T-helper 1 cell (primary cell): ENCODE measurements around the gene KRT28.
A peak's percentile ranks its signal among the peaks of the same experiment; 100 is the strongest.

ENCODE experiments used
- DNase-seq, 5 donors: peaks; one replicate each; pipeline ENCODE4 v3.0.0-alpha.2; 2012 to 2020
- total RNA-seq, 4 donors: gene quantifications; one replicate each; lab custom pipeline; 2026; lab: John Stamatoyannopoulos, UW

Gene KRT28
- 0 reads per million in 4 donors for total RNA-seq

GRCh38 chr17:40799859-40800258 is at the start of gene KRT28:
Gene KRT28, minus strand, starts transcription at chr17:40799959. Its CDS starts 66 bp downstream, at chr17:40799893.
- no peak for DNase-seq

DNA sequence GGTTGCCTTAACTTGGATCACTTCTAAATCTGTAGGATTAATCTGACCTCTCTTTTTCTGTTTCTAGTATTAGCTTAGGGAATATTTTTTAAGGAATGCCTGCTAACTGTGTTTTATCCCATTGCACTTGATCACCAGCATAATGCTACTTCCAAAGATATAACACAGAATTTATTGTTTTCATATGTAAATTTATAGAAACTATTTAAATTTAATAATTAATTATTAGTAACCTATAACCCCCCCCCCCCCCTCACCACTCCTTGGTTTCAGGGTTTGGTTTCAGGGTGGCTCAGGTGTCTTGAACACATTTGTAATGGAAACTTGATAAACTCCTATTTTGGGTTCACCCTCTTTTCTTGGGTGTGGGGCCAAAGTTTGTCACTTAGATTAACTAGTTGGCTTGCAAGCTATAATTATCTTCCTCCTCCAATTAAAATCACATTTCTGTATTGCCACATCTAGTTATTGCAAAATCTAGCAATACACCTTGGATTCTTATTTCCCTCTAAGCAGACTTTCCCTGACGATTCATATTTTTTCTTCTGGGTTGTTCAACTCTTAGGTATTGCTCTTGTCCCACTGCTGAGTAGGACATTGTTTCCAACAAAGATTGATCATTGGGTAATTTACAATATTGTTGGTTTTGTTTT is 49.0 kb upstream of the KRT28 start:
- DNase-seq: no peak

GRCh38 chr17:40846515-40847144 is 46.9 kb upstream of the KRT28 start:
- DNase-seq: no peak

- no peak for DNase-seq
Measured at GRCh38 chr17:40844671-40845107, 44.9 kb upstream of the KRT28 start.

GRCh38 chr17:40843242-40843641 is 43.5 kb upstream of the KRT28 start:
- no peak for DNase-seq

DNA sequence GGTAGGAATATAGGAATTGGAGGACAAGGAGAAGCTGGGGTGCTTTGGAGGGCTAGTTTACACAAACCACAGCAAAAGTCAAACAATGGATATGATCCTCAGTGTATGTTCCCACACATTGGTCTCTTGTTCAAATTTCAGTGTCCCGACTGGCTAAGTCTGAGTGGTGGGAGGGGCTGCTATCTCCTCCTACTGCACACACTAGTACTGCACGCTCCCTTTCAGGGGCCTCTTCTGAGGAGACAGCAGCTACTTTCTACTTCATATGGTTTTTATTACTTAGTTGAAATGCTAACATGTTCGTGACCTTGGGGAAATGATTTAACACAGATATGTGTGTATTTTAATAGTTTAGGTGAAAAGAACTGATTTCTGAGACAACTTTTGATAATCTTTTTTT is 41.5 kb upstream of the KRT28 start:
- no peak for DNase-seq

- DNase-seq: no peak
Measured at GRCh38 chr17:40839194-40839593, 39.4 kb upstream of the KRT28 start.

DNA sequence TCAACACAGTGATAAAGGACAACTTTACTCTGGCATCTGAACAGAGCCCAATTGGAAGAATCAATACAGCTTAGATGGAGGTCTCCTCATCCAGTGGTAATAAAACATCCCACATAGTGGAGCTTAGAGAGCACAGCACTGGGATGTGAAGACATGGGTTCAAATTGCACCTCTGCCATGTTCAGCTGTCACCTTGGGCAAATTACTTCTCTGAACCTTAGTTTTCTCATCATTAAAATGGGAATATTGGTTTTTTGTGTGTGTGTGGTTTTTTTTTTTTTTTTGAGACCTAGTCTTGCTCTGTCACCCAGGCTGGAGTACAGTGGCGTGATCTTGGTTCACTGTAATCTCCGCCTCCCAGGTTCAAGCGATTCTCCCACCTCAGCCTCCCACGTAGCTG is 36.3 kb upstream of the KRT28 start:
- no peak for DNase-seq

DNA sequence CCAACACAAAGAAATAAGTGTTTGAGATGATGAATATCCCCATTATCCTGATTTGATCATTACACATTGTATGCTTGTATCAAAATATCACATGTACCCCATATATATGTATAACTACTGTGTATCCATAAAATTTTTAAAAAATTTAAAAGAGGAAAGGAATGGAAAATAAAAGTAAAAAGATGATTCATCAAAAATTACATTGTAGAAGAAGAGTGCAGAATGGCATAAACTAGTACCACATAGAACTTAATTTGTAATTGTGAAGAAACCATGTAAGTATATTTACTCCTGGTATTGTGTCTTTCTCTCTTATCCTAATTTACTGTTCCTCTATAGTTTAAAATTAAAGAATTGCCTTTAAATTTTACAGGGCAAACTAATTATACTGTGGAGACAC is 34.1 kb upstream of the KRT28 start:
- no peak for DNase-seq

- no peak for DNase-seq
Measured at GRCh38 chr17:40832840-40833239, 33.1 kb upstream of the KRT28 start.

GRCh38 chr17:40830085-40830776 is 30.5 kb upstream of the KRT28 start:
- DNase-seq: no peak

- DNase-seq: no peak
Measured at GRCh38 chr17:40828454-40829044, 28.8 kb upstream of the KRT28 start.

GRCh38 chr17:40827746-40828453 is 28.1 kb upstream of the KRT28 start:
- DNase-seq: peak in 1 of 5 donors; percentile 8

GRCh38 chr17:40825599-40825998 is 25.8 kb upstream of the KRT28 start:
- DNase-seq: no peak

GRCh38 chr17:40824015-40824832 is 24.5 kb upstream of the KRT28 start:
- DNase-seq: no peak

GRCh38 chr17:40822132-40822812 is 22.5 kb upstream of the KRT28 start, which contains the start of gene KRT10:
Gene KRT10, minus strand, starts transcription at chr17:40822614. Its CDS starts 29 bp downstream, at chr17:40822585.
- no peak for DNase-seq

GRCh38 chr17:40821536-40821935 is 21.8 kb upstream of the KRT28 start:
- no peak for DNase-seq

GRCh38 chr17:40820228-40820838 is 20.6 kb upstream of the KRT28 start:
- DNase-seq: peak in 1 of 5 donors; percentile 30

GRCh38 chr17:40819528-40820125 is 19.9 kb upstream of the KRT28 start:
- no peak for DNase-seq
